ENCODE measurements around the gene TESK2.

The TESK2 gene

GRCh38 chr1:45410850-45411509, 80.0 kb downstream of the TESK2 start:
- peak overlapping the region; percentile 16 for H3K4me2 ChIP-seq (ENCODE audit: low read depth, low read length, poor library complexity, severe bottlenecking)

GRCh38 chr1:45409276-45409675, 81.7 kb downstream of the TESK2 start:
- no peak for TF ChIP-seq CTCF (conservative IDR thresholded peaks at IDR 0.05; ENCODE audit: low read length)
- TF ChIP-seq EZH2phosphoT487 (IDR thresholded peaks at IDR 0.05; ENCODE audit: borderline replicate concordance): no peak

More at GRCh38 chr1:45410850-45411509, 80.0 kb downstream of the TESK2 start:
- no peak overlapping the region for H3K4me3 ChIP-seq (ENCODE audit: low read length, poor library complexity, severe bottlenecking)
- no peaks in the 10 kb centered on the region for H3K27me3 ChIP-seq (ENCODE audit: insufficient read depth, low read length, poor library complexity, severe bottlenecking)
- TF ChIP-seq EZH2phosphoT487 (IDR thresholded peaks at IDR 0.05; ENCODE audit: borderline replicate concordance) (no peak), CTCF (conservative IDR thresholded peaks at IDR 0.05; ENCODE audit: low read length) (no peak)
- no peaks in the 10 kb centered on the region for H3F3A ChIP-seq (ENCODE audit: low read depth)
- H3K9me3 ChIP-seq (ENCODE audit: insufficient read depth, low read depth, low read length): no peaks in the 10 kb centered on the region
- H2AFZ ChIP-seq (ENCODE audit: low read length): no peak overlapping the region
- H3K79me2 ChIP-seq (ENCODE audit: insufficient read depth, low read length): no peaks in the 10 kb centered on the region
- H4K20me1 ChIP-seq (ENCODE audit: insufficient read depth, low read length, poor library complexity, severe bottlenecking): no peaks in the 10 kb centered on the region
- peaks cover 18% of the 10 kb centered on the region for H3K4me1 ChIP-seq (ENCODE audit: insufficient read depth, low read length, poor library complexity, severe bottlenecking)
- H3K9ac ChIP-seq (ENCODE audit: low read depth, low read length, poor library complexity, severe bottlenecking): no peak overlapping the region
- no peaks in the 10 kb centered on the region for H3K9me2 ChIP-seq (replicated peaks; ENCODE audit: low read depth, low read length)
- H3K36me3 ChIP-seq (ENCODE audit: insufficient read depth, low read length): no peaks in the 10 kb centered on the region

GRCh38 chr1:45407629-45408287, 83.2 kb downstream of the TESK2 start:
- H4K20me1 ChIP-seq (ENCODE audit: insufficient read depth, low read length, poor library complexity, severe bottlenecking): no peaks in the 10 kb centered on the region
- no peaks in the 10 kb centered on the region for H3F3A ChIP-seq (ENCODE audit: low read depth)
- no peak for TF ChIP-seq CTCF (conservative IDR thresholded peaks at IDR 0.05; ENCODE audit: low read length)
- TF ChIP-seq EZH2phosphoT487 (IDR thresholded peaks at IDR 0.05; ENCODE audit: borderline replicate concordance): no peak
- no peaks in the 10 kb centered on the region for H3K79me2 ChIP-seq (ENCODE audit: insufficient read depth, low read length)
- H3K9me2 ChIP-seq (replicated peaks; ENCODE audit: low read depth, low read length): no peaks in the 10 kb centered on the region
- no peak overlapping the region for H3K4me2 ChIP-seq (ENCODE audit: low read depth, low read length, poor library complexity, severe bottlenecking)
- no peak overlapping the region for H3K9ac ChIP-seq (ENCODE audit: low read depth, low read length, poor library complexity, severe bottlenecking)
- H2AFZ ChIP-seq (ENCODE audit: low read length): no peak overlapping the region
- H3K4me1 ChIP-seq (ENCODE audit: insufficient read depth, low read length, poor library complexity, severe bottlenecking): peaks cover 18% of the 10 kb centered on the region
- H3K4me3 ChIP-seq (ENCODE audit: low read length, poor library complexity, severe bottlenecking): no peak overlapping the region
- H3K36me3 ChIP-seq (ENCODE audit: insufficient read depth, low read length): no peaks in the 10 kb centered on the region
- no peaks in the 10 kb centered on the region for H3K9me3 ChIP-seq (ENCODE audit: insufficient read depth, low read depth, low read length)
- no peaks in the 10 kb centered on the region for H3K27me3 ChIP-seq (ENCODE audit: insufficient read depth, low read length, poor library complexity, severe bottlenecking)

More at GRCh38 chr1:45409276-45409675, 81.7 kb downstream of the TESK2 start:
- Histone ChIP-seq H3K36me3 (ENCODE audit: insufficient read depth, low read length) (no peaks in the 10 kb centered on the region), H3K4me2 (ENCODE audit: low read depth, low read length, poor library complexity, severe bottlenecking) (no peak overlapping the region), H3K9me3 (ENCODE audit: insufficient read depth, low read depth, low read length) (no peaks in the 10 kb centered on the region), H3F3A (ENCODE audit: low read depth) (no peaks in the 10 kb centered on the region), H3K9me2 (replicated peaks; ENCODE audit: low read depth, low read length) (no peaks in the 10 kb centered on the region), H2AFZ (ENCODE audit: low read length) (no peak overlapping the region), H4K20me1 (ENCODE audit: insufficient read depth, low read length, poor library complexity, severe bottlenecking) (no peaks in the 10 kb centered on the region), H3K4me1 (ENCODE audit: insufficient read depth, low read length, poor library complexity, severe bottlenecking) (peaks cover 18% of the 10 kb centered on the region), H3K4me3 (ENCODE audit: low read length, poor library complexity, severe bottlenecking) (no peak overlapping the region), H3K27me3 (ENCODE audit: insufficient read depth, low read length, poor library complexity, severe bottlenecking) (no peaks in the 10 kb centered on the region), H3K9ac (ENCODE audit: low read depth, low read length, poor library complexity, severe bottlenecking) (no peak overlapping the region), H3K79me2 (ENCODE audit: insufficient read depth, low read length) (no peaks in the 10 kb centered on the region)
